Dermis microvascular lymphatic vessel endothelial cell (primary cell): ENCODE results near the gene RBP2. TPM values are rescaled to one million over a fixed set of nuclear protein-coding genes. Genes with fewer than 3 reads are reported as not detected.
"Not testable (repeated sequence)": the region's sequence is repeated elsewhere in the genome, so short reads cannot be mapped to it uniquely, and the experiment has no call there.

Experiments
- DNase-seq, 2 donors: peaks; one replicate each; pipeline versions ENCODE4 v3.0.0 to v3.0.0-alpha.2; 2010; ENCODE audit warnings: low read depth in 2 of 2
- total RNA-seq: library from RNA; depleted of rRNA; stranded (reverse); fragments of >200 nt; gene quantifications from 2 replicates; pipeline ENCODE4 v1.2.1, GENCODE V29; 2014

RBP2 gene
- total RNA-seq, 1 donor from 2014 or later = not detected

DNA sequence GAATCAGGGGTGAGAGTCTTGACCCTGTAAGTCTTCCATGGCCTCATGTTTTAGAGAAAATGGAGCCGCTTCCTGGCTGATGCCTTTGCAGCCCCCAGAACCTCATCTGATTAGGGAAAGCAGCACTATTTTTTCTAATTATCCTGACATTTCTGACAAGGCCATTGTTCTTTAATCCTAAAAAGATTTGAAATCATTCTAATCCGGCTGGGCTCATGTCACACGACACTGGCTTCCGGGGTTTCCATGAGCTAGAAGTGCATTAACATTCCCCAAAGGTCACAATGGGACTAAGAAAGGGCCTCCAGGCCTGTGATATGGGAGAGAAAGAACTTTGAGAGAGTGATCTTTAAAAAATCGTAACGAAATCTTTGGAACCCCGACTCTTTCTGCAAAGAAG, 33.1 kb downstream of the RBP2 start:
- no peak for DNase-seq

DNA sequence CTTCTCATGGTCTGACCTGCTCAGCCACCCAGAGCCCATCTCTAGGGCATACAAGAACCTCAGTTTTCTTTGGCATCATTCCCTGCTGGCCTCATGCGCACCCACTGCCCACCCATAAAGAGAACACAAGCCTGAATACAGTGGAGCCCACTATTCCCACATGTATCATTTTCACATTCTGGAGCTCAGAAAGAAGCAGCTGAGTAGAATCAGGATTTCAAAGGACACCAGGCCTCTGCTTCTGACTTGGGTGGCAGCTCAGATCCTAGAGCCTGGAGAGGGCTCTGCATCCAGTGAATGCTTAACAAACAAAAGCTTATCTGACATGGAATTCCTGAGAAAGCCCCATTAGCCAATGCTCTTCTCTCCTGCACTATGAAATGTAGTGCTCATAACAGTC, 34.7 kb downstream of the RBP2 start:
- DNase-seq = no peak

DNA sequence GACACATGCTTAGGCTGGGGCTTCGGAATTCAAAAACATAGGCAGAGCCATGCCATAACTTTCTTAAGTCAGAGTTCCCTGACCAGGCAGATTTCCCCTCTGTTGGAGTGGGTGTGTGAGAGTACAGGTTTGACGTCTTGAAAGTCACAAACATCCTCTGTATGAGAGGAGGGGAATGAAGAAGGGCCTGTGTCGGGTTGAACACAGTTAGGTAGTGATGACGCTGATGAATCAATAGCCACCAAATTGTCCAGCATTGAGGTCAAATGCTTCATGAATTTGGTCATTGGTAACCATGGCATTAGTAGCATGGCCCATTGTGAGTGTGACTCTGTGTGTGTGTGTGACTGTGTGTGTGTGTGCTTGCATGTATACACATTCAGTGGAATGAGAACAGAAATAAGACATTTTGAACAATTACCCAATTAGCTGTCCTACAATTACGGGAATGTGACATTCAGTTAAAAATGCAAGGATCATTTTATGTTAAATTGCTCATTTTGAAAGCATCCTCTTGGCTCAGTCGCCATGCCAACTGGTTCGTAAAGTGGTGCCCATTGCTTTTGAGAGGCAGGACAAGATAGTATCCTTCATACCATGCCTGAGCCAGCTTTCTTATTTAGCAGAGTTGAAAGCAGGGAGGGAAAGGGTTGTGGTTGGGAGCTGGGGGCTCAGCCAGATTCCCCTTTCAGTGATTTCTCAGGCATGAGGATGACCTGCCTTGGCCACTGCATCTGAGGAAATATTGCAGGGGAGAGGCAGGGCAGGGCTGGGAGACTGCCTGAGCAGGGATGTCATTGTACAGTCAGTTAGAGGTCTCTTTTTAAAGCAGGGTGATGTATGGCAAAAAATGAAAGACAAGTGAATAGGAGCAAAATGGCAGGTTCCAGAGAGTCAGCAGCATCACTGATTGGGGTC, 35.4 kb downstream of the RBP2 start:
- no peak for DNase-seq

DNA sequence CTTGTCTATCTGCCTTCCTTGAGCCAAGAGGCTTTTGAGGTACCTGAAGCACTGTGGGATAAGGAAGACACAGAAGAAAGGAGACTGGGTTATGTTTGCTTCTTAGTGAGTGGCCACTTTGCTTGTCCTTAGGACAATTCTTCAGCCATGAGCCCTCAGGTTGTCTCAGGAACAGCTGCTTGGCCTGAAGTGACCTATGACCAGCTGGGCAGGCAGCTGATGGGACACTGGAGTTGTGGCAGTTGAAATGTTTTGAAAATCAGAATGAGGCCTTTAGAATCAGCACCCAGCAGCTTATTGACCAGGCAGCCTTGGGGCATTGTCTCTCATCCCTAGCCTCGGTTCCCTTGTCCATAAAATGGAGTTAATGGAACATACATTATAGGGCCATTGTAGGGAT, 37.0 kb downstream of the RBP2 start:
- DNase-seq = no peak

DNA sequence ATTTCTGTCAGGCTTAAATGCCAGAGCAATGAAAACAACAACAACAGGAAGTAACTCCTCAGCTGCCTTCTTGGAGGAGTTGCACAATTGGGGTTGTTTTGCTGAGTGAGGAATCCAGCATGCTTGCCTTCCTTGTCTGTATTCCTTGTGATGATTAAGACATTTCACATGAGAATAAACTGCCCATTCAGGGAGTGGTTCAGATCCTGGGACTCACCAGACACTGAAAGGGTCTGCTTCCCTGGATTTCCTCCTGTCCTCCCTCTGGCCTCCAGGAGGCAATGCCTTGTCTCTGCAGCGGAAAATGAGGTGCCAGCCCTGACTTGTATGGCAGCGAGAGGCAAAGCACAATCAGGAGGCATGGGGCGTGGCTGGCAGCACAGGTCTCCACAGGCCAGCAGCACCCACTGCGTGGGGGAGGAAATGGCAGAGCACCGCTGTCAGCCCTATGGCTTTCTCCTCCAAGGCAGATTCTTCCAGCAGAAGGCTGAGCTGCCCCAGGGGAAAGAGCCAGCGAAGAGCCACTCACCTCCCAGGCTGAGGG, 41.5 kb downstream of the RBP2 start:
- DNase-seq = no peak

DNA sequence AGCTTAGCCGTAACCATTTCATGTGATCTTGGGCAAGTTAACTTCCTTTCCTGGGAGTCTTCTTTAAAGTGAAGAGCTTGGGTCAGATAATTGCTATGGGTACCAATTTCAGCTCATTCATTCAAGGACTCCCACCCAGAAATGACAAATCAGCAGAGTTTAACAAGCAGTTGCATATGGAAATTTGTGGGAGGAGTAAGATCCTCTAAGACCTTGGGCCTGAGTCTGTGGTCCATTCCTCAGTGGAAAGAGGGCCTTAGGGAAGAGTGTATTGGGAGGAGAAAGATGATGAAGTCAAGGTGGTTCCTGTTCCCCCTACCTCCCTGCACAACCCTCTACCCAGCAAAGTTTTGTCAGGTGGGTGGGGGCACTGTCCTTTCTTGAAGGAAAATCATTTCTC, 42.1 kb downstream of the RBP2 start:
- DNase-seq = no peak

DNA sequence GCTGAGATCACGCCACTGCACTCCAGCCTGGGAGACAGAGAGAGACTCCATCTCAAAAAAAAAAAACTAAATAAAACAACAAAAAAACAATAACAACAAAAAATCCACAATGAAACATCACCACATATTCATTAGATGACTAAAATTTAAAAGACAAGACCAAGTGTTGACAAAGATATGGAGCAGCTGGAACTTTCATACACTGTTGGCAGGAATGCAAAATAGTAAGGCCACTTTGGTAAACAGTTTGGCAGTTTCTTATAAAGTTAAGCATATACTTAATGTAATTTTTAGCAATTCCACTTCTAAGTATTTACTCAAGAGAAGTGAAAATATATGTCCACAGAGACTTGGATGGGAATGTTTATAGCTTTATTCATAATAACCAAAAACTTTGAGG, 43.2 kb downstream of the RBP2 start:
- no peak for DNase-seq

DNA sequence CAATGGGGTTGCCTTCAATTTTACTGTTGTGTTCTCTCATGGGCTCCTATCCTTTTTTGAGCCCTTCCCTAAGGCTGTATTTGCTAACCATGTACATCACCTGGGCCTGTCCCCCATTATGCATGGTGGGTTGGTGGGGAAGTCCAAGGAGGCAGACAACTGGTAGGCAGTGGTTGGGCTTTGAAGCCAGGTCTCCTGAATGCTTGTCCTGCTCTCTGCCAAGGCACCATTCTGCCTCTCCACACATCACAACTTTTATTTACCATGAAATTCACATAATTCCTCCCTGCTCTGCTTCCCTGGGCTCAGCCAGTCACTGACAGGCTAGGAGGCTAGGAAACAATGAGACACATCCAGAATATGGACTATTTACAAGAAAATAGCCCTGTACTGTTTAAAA, 45.8 kb downstream of the RBP2 start:
- no peak for DNase-seq

DNA sequence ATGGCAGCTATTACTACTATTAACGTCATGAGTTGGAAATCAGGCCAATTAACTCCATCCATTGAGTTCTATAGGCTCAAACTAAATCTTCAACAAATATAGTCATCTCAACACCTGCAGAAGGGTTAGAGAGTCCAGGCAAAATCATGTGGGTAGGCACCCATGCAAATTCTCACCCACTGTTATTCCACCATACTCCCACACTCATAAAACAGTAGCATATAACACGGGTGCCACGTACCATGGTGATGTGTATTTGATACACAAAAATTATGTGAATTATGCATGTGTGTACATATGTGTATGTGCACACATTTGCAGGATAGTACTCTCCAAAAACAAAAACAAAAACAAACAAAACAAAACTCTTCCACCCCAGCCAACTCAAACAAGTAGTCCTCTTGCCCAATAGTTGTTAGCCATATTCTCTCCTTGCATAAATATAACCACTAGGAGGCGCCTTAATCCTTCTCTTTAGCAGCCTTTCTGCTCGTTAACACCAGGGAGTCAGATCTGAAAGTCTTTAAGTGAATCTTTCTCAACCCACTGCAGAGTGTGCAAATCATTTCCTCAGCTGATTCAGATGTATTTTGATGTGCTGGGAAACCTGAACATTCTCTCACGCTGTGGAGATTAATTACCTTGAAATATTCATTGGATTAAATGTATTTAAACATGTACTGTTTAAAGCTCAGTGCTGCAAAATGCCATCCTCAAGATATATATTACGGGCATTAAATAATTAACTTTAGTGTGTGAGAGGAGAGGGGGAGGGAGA, 48.8 kb downstream of the RBP2 start:
- DNase-seq = peak; percentile 60 to 63

DNA sequence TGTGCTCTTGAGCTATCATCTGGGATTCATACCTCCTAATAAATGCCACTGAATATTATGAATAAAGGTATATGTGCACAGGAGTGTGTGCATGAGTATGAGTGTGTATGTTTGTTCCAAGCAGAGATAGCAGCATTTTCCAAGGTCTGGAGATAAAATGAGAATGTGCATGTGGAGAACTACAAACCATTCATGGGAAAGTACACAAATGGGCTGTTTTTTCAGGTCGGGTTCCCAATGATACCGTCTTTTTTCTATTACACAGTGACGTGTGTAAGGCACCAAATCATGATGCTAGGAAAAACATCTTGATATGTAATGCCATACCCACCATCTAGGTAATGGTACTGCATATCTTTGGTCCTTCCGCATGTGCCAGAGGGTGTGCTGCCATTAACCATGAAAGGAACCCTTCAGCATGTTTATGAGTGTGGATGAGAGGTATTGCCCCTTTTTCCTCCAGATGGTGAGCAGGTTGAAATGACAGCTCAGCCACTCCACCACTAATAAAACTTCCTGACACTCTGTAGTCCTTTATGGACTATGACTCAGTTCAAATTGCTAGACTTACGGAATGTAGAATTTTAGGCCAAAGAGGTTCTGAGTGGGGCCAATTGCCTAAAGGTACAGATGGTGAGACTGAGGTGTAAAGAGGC, 50.4 kb downstream of the RBP2 start:
- DNase-seq = no peak

DNA sequence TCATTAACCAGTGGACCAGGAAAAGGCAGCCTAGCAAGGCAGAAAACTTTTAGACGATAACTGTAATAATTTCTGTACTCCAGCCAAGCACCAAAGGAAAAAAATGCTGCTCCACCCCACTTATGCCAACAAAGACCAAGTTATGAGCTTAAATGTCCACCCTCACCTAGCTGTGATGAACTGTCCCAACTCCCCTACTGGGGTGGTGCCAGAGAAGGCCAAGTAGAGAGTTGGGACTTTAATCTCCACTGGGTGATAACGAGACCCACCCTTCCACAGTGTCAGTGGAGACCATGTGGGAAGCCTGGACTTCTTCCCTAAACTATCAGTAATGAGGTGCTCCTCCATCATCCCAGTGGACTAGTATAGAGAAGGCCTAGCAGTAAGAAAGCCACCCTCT, 53.1 kb downstream of the RBP2 start:
- DNase-seq = no peak

DNA sequence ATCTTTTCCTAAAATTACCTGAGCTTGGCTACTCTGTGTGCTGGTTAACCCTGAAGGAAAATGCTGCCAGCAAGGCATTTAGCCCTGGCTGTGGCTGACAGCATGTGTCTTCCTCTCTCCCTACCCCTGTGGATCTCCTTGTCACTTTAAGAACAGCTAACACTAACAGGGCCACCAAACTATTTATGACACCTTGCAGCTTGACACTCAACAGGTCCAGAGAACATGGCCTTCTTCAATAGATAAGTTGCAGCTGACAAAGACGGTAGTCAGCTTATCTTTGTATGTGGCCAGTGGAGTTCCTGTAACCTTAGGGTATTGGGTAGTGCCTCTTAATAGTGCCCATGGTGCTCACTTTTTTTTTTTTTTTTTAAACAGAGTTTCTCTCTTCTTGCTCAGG, 54.9 kb downstream of the RBP2 start:
- DNase-seq = no peak

DNA sequence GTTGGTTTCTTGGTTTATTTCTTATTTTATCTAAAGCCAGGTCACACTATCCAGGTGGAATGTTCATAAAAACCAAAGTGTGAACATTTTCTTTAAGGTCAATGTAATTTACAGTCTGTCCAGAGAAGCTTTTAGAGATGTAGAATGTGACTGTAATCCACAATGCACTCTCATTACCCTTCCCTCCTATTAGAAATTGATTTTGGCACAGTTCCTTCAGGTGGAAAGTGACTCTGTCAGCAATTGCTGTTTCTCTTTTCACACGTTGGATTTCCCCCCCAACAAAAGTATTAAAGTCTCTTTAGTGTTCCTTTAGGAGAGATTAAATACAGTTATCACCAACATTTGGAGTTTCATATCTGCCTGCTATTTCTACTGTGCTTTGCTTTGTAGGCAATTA, 55.3 kb downstream of the RBP2 start:
- DNase-seq = no peak

DNA sequence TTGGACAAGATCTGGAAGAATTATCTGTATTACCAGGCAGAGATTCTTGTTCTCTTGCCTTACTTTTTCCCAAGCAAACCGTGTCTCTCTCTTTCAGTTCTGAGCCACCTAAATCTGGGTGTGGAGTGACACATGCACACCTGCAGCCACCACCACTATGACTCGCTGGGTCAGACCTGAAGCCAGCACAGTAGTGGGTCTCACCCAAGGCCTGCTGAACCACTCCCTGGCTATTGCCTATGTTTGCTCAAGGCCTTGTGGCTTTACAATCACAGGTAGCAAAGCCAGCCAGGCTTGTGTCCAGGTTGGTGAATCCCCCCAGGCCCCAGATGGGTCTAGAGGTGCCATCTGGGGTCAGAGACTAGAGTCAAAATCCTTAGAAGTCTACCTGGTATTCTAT, 58.2 kb downstream of the RBP2 start:
- DNase-seq = no peak

DNA sequence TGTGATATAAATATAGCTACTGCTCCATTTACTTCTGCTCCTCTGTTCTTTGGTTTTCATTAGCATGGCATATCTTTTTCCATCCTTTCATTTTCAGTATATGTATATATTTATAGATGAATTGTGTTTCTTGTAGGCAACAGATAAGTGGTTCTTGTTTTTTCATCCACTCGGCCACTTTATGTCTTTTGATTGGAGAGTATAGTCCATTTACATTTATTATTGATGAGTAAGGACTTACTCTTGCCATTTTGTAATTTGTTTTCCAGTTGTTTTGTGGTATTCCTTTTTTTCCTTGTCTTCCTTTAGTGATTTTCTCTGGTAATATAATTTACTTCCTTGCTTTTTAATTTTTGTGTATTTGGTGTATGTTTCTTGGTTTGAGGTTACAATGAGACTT, 60.0 kb downstream of the RBP2 start:
- no peak for DNase-seq

DNA sequence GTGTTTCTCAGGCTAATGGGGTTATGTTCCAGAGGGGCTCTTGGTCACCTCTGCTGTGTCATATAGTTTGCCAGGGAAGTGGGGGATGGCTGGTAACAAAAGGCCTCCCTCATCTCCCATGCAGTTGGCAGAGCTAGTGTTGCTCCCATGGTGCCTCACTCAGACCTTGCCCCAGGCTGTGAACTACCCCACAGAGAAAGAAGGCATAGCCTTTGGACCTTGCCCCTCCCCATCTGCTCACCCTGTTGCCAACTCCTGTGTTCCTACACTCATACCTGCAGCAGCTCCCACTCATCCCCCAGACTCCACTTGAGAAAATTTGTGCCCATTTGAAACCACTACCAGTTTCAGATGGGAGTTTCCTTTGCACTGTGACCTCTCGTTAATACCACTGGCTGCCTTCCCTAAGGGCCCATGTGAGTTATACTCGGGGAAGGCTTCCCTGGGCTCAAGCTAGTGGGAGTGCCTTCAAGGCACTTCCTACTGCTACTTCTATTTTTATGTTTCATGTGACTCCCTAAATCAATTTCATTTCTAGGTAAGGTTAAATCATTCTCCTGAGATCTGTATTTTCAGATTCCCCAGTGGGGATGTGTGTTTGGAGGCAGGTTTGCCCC, 61.6 kb downstream of the RBP2 start:
- no peak for DNase-seq

DNA sequence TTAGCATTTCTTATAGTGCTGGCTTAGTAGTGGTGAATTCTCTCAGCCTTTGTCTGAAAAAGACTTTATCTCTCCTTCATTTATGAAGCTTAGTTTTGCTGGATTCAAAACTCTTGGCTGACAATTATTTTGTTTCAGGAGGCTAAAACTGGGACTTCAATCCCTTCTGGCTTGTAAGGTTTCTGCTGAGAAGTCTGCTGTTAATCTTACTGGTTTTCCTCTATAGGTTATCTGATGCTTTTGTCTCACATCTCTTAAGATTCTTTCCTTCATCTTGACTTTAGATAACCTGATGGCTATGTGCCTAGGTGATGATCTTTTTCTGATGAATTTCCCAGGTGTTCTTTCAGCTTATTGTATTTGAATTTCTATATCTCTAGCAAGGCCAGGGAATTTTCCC, 63.4 kb downstream of the RBP2 start:
- not testable (repeated sequence) for DNase-seq
